HG02938 (cell line): Measurements from ENCODE around the gene PRPSAP1.

Experiments used
- ATAC-seq: cut with Tn5 transposase; IDR thresholded peaks from one replicate; pipeline ENCODE4 v1.9.1; 2021; ENCODE audit warnings: mild to moderate bottlenecking, moderate library complexity; ENCODE audit not compliant: unreplicated experiment

Gene PRPSAP1, protein sequence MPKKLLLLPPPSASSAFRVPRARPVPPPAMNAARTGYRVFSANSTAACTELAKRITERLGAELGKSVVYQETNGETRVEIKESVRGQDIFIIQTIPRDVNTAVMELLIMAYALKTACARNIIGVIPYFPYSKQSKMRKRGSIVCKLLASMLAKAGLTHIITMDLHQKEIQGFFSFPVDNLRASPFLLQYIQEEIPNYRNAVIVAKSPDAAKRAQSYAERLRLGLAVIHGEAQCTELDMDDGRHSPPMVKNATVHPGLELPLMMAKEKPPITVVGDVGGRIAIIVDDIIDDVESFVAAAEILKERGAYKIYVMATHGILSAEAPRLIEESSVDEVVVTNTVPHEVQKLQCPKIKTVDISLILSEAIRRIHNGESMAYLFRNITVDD

DNA sequence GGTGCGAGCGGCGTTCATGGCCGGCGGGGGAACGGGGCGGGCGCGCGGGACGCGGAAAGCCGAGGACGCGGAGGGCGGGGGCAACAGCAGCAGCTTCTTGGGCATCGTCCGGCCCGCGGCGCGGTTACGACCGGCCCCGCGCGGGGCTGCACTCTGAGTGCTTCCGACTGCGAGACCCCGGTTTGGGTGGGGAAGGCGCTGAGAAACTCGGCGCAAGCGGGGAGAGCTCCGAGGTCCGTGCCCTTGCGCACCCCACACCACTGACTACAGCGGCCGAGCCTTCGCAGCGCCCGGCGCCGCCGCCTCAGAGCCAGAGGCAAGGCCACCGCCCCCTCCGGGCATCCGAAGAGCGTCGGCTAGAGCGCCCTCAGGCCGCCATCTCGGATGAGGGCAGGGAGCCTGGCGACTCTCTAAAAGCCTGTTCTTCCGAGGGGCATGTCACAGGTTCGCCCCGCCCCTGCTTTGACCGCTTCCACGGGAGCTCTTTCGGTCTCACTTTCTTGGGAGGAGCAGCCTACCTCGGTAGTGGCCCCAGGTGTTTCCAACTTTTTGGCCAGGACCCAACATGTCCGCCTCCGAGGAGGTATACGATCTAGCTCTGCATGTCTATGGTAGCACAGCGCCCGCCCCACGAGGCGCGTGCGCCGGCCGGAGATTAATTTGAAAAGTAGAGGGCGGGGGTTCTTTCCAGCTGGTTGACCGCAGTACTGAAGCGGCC is at the start of gene PRPSAP1:
Gene PRPSAP1, minus strand, starts transcription at position 318 of the 718 bp plus-strand sequence. Its CDS starts 213 bp downstream, at position 105.
- peak; percentile 85 for ATAC-seq

DNA sequence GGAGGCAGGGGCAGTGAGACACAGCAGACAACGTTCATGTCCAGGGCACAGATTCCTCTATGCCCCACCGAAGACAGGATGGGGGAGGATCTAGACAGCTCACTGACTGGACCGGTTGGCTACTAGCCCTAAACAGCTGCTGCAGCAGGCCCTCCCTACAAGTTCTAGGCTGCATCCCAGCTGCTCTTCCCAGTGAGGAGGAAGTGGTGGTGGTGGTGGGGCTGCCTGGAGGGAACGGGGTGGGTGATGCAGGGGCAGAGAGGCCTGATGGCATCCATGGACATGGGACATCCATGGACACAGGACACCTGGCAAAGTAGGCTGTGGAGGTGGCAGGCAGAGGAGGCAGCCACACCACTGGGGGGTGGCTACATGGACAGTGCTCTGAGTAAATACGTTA is 49.0 kb upstream of the PRPSAP1 start:
- ATAC-seq: no peak

DNA sequence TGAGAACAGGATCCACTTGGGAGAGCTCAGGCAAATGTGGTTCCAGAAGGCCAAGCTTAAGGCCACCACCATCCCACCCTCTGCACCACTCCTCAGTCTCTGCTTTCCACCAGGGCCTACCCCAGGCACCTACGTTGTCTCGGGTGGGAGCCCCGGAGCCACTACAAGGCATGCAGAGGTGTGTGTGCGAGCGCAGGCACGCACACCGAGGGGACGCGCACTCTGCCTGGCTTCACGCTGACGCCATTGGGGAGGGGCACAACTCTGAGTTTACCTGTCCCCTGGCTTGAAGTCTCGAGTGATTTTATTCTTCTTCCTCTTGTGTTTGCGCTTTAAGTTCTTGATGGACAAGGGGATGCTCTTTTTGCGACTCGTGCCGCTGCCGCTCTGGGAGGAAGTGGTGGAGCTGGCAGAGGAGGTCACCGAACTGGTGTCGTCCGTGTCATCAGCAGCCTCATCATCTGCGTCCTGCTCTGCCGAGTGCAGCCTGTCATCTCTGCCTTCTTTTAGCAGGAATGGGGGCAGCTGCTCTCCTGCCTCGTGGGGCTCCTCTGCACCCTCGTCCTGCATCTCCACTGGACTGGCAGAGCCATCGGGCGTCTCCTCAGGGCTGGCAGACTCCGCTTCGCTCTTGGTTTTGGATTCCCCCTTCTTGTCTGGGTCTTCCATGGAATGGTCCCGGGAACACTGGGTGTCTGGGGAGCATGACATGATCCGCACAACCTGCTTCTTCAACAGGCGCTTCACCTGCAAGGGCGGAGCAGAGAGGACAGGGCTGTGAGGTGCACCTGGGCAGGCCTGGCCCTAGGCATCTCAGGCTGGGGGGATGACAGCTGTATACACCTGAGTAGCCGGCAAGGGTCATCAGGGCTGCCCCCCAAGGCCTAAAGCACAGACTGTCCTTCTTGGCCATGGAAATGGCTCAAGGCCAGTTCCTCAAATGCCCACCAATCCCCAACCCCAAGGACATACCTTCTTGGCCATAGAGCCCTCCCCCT is 45.8 kb upstream of the PRPSAP1 start:
- ATAC-seq: no peak

DNA sequence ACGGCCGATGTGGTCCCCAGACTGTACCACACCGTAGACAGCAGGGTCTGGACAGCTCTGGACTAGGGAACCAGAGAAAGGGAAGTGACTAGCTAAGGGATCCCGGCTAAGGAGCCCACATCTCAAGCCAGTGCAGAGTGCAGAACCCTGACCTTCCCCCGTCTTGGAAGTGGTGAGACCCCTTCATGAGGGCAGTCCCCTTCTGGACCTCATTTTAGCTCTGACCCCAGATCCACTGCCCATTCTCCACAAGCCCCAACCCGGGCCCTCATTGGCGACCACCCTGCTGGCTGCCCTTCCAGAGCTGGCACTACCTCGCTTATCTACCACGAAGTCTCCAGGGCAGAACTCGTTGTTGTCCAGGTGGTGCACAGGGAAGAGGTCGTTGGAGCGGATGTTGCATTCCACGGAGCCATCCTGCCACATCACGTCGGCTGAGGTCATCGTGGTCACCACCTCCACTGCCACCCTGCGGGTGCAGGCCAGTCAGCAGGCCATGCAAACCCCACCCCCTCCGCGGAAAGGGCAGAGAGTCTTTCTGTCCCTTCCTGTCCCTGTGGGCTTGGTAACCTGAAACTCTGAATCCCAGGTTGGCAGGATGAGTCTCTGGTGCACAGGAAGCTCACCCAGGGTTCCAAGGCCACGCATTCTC is 44.9 kb upstream of the PRPSAP1 start:
- ATAC-seq: no peak

DNA sequence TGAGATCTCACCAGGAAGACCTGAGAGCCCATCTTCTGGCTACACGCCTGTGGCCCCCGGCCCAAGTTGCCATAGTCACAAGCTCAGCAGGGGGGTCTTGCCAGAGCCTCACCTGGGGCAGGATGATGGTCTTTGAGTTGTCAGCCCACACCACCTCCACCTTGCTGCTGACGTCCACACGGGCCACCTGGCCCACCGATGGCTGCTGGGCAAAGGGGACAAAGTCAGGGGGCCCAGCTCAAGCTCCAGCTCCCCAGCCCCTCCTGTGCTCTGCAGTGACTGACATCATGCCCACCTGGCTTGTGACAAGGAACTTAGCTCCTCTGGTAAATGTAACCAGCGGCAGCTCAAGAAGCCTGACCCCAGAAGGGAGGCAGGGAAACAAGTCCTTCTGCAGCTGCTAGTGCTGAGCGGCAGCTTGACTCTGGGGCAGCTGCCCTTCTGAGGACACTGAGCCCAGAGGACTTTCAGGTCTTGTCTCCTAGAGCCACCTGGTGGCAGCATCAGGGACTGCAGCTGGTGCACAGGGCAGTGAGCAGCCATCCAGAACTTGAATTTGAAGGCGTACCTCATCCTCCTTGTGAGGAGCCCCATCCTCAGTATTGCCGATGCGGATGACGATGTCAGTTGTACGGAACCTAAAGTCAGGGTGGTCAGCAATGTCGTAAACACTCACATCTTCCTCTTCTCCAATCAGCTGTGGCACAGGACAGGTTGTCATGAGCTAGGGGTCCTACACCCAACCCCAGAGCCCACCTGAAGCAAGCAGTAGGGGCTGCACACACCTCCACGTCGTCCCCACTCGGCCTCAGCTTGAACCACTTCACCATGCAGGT is 44.2 kb upstream of the PRPSAP1 start:
- ATAC-seq: no peak

DNA sequence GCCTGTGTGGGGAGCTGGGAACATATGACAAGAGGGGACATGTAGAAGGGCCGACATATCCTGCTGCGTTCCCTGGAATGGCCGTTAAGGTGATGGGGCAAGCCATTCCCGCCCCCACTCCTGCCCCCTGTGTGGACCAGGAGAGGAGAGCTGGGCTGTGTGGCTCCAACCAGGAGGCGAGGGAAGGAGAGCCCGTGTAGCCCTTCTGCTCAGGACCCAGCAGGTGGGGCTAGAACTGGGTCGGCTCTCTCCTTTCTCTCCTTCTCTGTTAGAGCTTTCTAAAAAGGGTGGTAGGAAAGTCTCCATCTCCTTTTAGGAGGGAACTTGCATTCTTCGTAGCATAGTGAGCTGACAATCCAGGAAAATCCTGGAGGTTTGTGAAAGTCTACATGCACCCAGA is 43.5 kb upstream of the PRPSAP1 start:
- no peak for ATAC-seq

DNA sequence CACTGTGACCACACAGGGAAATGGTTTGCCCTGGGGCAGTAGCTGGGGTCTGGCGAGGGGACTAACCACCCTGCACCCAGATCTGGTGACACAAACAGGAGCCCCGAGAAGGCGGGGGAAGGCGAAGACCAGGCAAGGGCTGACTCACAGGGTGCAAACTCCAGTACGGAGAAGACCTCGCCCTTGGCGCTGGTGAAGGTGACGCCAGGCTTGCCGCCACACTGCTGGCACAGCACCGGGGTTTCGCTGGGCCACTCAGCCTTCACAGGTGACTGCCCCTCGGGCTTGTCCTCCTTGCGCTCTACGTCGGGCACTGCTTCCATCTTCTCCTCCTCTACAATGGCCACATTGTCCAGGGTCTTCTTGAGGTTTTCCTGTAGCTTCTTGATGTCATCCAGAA is 42.3 kb upstream of the PRPSAP1 start:
- ATAC-seq: no peak

DNA sequence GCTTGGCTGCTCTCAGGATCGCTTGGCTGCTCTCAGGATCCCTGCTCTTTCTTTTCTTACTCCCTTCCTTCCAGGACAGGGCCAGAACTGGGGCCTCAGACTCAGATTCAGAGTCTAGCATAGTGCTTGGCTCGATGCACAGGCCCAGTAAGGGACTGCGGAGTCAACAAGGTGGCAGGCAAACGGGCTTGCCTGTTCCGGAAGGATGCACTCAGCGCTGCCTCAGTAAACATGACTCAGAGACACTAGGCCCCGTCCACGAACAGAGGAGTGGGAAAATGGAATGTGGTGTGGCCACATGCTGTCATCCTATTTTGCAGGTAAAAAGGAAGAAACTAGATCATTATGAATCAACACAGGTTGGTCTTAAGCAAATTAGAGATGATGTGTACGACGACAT is 40.5 kb upstream of the PRPSAP1 start:
- no peak for ATAC-seq

DNA sequence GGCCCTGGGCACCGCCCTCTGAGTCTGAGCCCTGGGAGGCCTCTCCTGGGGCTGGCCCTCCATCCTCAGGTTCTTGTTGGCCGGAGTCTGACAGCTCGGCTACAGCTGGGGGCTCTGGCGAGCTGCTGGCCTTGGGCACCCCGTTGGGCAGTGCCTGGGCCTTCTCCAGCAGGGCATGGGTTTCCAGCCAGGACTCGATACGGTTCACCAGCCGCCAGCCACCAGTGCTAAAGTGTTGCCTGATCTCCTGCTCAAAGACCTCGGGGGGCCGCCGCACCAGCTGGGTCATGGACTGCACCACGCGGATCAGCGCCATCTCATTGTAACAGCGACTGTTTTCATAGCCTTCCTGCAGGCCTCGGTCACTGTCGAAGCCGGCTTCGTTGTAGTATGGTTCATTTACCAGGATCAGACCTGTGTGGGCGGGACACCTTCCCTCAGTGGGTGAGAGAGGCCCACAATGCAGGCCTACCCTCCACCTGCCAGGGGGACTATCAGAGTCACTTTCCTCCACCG is 37.5 kb upstream of the PRPSAP1 start:
- no peak for ATAC-seq

DNA sequence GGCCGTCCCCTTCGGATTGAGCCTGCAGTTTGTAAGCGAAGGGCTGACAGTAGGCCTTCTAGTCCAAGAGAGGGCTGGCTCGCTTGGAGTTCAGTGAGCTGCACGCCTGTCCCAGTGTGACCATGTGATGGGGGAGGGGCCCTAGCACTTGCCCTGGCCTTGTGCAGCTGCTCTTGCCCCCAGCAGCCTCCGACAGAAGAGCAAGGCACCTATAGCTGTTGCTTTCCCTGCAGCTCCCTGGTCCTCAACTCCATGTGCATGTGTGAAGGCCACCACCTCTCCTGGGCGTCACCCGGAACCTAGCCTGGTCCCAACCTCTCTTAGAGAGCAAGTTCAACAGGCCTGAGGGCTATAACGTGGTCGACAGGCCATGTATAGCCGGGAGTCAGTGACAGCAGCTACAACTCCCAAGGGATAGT is 36.3 kb upstream of the PRPSAP1 start:
- ATAC-seq: no peak

DNA sequence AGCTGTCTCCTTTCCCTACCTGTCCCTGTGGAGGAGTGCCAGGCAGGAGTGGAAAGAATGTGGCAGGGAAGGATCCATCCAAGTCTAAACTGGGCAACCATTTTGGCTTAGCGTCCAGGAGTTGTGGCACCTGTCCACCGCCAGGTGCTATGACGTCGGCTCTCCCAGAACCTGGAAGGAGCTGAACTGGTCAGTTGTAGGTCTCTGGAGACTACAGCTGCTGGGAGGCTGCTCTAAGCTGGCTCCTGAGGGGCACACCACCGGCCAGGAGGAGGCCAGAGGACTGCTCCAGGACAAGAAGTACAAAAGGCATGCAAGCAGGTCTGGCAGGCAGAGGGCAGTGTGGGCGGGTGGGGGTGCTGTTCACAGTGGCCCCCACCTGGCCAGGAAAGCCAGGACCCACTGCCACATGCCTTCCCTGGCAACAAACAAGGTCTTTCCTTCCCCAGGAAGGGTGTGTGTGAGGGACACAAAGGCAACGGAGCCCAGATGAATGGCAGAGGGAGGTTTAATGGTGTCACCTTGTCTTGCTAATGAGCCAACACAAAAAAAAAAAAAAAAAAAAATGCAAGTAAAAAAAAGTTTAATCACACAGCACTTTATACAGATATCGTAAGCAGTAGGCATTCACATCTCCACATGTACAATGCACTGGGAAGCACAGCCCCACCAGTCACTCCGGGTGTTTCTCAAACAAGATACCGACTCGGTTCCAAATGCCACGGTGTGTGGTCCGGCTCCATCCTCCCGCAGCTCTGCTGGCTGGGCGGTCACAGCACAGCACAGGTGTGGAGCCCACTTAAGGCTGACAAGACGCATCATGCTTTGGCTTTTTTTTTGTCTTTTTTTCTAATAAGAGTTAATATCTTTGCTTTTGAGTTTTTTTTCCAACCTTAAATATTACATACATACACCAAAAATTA is 35.5 kb upstream of the PRPSAP1 start:
- ATAC-seq: no peak

DNA sequence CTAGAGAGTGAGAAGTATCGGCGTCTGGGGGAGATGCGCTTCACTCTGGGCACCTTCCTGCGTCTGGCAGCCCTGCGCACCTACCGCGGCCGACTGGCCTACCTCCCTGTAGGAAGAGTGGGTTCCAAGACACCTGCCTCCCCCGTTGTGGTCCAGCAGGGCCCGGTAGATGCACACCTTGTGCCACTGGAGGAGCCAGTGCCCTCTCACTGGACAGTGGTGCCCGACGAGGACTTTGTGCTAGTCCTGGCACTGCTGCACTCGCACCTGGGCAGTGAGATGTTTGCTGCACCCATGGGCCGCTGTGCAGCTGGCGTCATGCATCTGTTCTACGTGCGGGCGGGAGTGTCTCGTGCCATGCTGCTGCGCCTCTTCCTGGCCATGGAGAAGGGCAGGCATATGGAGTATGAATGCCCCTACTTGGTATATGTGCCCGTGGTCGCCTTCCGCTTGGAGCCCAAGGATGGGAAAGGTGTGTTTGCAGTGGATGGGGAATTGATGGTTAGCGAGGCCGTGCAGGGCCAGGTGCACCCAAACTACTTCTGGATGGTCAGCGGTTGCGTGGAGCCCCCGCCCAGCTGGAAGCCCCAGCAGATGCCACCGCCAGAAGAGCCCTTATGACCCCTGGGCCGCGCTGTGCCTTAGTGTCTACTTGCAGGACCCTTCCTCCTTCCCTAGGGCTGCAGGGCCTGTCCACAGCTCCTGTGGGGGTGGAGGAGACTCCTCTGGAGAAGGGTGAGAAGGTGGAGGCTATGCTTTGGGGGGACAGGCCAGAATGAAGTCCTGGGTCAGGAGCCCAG is 33.5 kb upstream of the PRPSAP1 start:
- ATAC-seq: no peak

DNA sequence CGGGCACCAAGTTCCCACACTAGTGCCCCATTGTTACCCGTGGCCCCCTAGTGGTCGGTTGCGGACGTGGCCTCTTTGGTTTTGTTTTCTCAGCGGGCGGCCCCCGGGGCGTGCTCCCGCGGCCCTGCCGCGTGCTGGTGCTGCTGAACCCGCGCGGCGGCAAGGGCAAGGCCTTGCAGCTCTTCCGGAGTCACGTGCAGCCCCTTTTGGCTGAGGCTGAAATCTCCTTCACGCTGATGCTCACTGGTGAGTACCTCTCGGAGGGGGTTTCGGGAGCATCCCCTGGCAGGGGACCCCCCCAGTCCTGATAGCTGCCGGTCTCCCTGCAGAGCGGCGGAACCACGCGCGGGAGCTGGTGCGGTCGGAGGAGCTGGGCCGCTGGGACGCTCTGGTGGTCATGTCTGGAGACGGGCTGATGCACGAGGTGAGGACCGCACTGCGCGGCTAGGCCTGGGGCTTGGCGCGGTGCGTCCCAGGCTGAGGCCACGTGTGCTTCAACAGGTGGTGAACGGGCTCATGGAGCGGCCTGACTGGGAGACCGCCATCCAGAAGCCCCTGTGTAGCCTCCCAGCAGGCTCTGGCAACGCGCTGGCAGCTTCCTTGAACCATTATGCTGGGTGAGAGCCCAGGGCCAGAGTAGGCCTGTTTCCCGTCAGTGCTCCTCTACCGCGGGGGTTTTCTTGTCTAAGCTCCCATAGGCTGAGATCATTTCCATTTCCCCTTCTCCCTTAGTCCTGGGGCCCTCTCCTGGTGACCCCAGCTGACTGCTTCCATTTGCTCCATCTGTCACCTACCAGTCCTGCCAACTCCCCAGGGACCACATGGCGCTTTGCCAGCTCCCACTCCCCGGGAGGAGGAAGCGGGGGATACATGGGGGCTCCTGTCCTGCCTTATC is 32.4 kb upstream of the PRPSAP1 start:
- ATAC-seq: no peak

DNA sequence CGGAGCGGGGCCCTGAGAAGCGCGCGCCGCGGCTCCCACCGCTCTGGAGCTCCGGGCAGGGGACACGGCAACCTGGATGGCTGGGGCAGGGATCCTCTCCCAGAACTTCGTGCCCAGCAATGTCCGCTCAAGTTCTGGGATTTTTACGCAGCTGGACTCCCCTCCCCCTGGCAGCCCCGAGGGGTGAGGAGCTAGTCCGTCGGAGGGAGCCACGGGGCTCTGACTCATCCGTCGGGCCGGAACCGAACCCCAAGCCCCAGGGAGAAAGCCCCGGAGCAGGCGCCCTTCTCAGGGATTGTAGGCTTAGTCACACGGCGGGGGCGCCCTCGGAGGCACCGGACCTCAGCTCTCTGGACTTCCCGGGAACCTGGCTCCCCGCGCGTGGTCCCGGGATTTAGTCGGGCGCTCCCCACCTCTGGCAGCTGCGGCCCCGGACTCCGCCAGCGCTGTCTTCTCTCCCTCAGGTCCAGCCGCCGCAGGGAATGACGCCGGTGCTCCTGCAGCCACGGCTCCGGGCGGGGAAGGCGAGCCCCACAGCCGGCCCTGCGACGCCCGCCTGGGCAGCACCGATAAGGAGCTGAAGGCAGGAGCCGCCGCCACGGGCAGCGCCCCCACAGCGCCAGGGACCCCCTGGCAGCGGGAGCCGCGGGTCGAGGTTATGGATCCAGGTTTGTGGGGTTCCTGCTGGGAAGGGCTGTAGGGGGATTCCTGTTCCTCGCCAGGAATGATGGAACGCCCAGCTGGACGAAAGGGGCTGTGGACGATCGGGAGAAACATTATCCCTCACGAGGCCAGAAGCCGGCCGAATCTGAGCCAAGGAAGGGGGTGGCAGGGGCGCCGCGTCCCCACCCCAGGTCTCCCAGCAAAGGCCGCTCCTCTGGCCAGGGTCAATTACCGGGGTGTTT is 31.5 kb upstream of the PRPSAP1 start:
- no peak for ATAC-seq

DNA sequence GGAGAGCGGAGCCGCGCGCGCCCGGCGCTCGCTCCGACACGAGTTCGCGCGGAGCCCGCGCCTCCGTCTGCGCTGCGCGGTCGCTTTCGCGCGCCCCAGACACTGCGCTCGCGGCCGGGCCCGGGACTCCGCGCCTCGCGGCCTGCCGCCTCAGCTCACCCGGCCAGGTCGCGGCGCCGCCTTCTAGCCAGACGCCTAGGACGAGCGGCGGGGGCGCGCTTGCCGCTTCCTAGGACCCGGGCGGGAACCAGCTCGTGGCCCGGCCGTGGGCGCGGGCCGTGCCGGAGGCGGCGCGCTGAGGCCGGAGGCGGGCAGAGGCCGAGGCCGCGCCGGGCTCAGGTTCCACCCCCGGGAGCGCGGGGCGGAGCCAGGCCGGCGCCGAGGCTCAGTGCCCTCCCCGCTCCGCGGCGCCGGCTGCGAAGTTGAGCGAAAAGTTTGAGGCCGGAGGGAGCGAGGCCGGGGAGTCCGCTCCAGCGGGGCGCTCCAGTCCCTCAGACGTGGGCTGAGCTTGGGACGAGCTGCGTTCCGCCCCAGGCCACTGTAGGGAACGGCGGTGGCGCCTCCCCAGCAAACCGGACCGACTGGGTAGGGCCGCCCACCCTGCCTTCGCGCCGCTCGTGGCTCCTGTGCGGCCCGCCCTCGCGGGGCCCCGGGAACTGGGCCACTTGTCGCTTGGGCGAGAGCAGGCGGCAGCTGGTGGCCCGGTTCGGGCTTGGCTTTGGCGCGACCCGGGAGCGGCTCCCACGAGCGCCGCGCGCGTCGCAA is 30.7 kb upstream of the PRPSAP1 start, which contains the start of gene SPHK1:
Gene SPHK1, plus strand, starts transcription at position 388 of the 765 bp plus-strand sequence. CDS start 1,036 bp downstream, outside the sequence.
- ATAC-seq: peak; percentile 46
